ENCODE results near the gene SLC22A1. TPM values are rescaled to one million over a fixed set of nuclear protein-coding genes. Genes with fewer than 3 reads are reported as not detected.
A peak's percentile ranks its signal among the peaks of the same experiment; 100 is the strongest.
"Not testable (repeated sequence)": the region's sequence is repeated elsewhere in the genome, so short reads cannot be mapped to it uniquely, and the experiment has no call there.

Gene SLC22A1
- total RNA-seq, 1 experiment from 2014 or later, result not detected

GRCh38 chr6:160137130-160137988, 15.7 kb downstream of the SLC22A1 start:
- DNase-seq (ENCODE audit: low spot score), result no peak

- peak; percentile 25 for DNase-seq (ENCODE audit: low spot score)
These were observed 16.6 kb downstream of the SLC22A1 start for GRCh38 chr6:160137989-160138835.

- DNase-seq (ENCODE audit: low spot score), result no peak
These were observed 17.3 kb downstream of the SLC22A1 start for GRCh38 chr6:160138839-160139419.

GRCh38 chr6:160139420-160139851, 17.8 kb downstream of the SLC22A1 start:
- DNase-seq (ENCODE audit: low spot score), result peak; percentile 22

- DNase-seq (ENCODE audit: low spot score), result not testable (repeated sequence)
These were observed 18.9 kb downstream of the SLC22A1 start for GRCh38 chr6:160140493-160140892.

GRCh38 chr6:160141001-160141726, 19.5 kb downstream of the SLC22A1 start:
- no peak for DNase-seq (ENCODE audit: low spot score)

- no peak for DNase-seq (ENCODE audit: low spot score)
These were observed 20.6 kb downstream of the SLC22A1 start for GRCh38 chr6:160142115-160142715.

GRCh38 chr6:160146454-160147145, 25.0 kb downstream of the SLC22A1 start:
- DNase-seq (ENCODE audit: low spot score), result no peak

- no peak for DNase-seq (ENCODE audit: low spot score)
These were observed 25.5 kb downstream of the SLC22A1 start for GRCh38 chr6:160147146-160147536.

- no peak for DNase-seq (ENCODE audit: low spot score)
These were observed 32.9 kb downstream of the SLC22A1 start for GRCh38 chr6:160154471-160154870.

- no peak for DNase-seq (ENCODE audit: low spot score)
These were observed 35.2 kb downstream of the SLC22A1 start for GRCh38 chr6:160156842-160157241.

GRCh38 chr6:160160450-160160849, 38.8 kb downstream of the SLC22A1 start:
- DNase-seq (ENCODE audit: low spot score), result no peak

GRCh38 chr6:160160929-160161646, 39.5 kb downstream of the SLC22A1 start:
- DNase-seq (ENCODE audit: low spot score), result no peak

- no peak for DNase-seq (ENCODE audit: low spot score)
These were observed 40.0 kb downstream of the SLC22A1 start for GRCh38 chr6:160161647-160161986.

GRCh38 chr6:160162030-160162566, 40.5 kb downstream of the SLC22A1 start:
- DNase-seq (ENCODE audit: low spot score), result no peak

GRCh38 chr6:160163425-160163824, 41.8 kb downstream of the SLC22A1 start:
- no peak for DNase-seq (ENCODE audit: low spot score)

GRCh38 chr6:160163912-160164311, 42.3 kb downstream of the SLC22A1 start:
- DNase-seq (ENCODE audit: low spot score), result no peak

GRCh38 chr6:160165928-160166327, 44.3 kb downstream of the SLC22A1 start:
- DNase-seq (ENCODE audit: low spot score), result not testable (repeated sequence)

GRCh38 chr6:160167604-160168399, 46.2 kb downstream of the SLC22A1 start:
- no peak for DNase-seq (ENCODE audit: low spot score)

Data from H4 (cell line).